Retina (tissue), 1 donor: ENCODE data around the gene TMEM108.

Experiments
- DNase-seq: peaks from one replicate; pipeline ENCODE4 v3.0.0-alpha.2; 2016

TMEM108 gene

DNA sequence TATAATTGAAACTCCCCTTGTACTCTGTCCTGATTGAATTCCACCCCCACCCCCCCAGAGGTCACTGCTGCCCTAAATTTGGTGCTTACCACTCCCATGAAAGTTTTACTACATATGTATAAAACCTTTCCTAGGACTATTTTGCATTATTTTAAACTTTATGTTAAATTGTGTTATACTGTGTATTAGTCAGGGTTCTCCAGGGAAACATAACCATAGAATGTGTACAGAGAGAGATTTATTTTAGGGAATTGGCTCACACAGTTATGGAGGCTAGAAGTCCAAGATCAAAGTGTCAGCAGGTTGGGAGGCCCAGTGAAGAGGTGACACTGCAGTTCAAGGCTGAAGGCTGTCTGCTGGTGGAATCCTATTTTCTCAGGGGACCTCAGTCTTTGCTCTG, 390.9 kb downstream of the TMEM108 start:
- DNase-seq = no peak

GRCh38 chr3:133439563-133439962, 401.4 kb downstream of the TMEM108 start:
- no peak for DNase-seq

GRCh38 chr3:133440652-133441051, 402.5 kb downstream of the TMEM108 start:
- DNase-seq = no peak

GRCh38 chr3:133441867-133442270, 403.7 kb downstream of the TMEM108 start:
- no peak for DNase-seq

DNA sequence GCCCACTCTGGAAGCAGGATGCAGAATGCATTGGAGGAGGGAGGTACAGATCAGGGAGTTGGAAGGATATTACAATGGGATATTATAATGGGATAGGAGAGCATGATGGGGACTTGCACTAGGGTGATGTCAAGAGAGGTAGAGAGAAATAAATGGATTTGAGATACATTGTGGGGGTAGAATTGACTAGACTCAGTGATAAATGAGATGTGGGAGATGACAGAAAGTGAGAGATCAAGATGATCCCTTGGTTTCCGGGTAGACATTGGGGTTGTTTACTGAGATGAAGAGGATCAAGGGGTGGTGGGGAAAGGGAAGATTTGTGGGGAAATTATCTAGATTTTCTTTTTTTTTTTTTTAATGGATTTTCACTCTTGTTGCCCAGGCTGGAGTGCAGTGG, 404.3 kb downstream of the TMEM108 start:
- no peak for DNase-seq

- DNase-seq = no peak
These were observed 405.6 kb downstream of the TMEM108 start for GRCh38 chr3:133443649-133444422.

- no peak for DNase-seq
These were observed 406.2 kb downstream of the TMEM108 start for GRCh38 chr3:133444423-133444774.

- DNase-seq = no peak
These were observed 406.9 kb downstream of the TMEM108 start for GRCh38 chr3:133445108-133445507.
